ENCODE data around the gene ACO1.

Gene ACO1

GRCh38 chr9:32424616-32425015 lies 40.2 kb downstream of the ACO1 start:
- DNase-seq: no peak

GRCh38 chr9:32426278-32426939 lies 42.0 kb downstream of the ACO1 start:
- DNase-seq: no peak

GRCh38 chr9:32427111-32427873 lies 42.8 kb downstream of the ACO1 start:
- DNase-seq: no peak

GRCh38 chr9:32430720-32431119 lies 46.3 kb downstream of the ACO1 start:
- DNase-seq: no peak

- no peak for DNase-seq
Observed at GRCh38 chr9:32431196-32431595, 46.8 kb downstream of the ACO1 start.

GRCh38 chr9:32431940-32432555 lies 47.6 kb downstream of the ACO1 start:
- peak; percentile 52 for DNase-seq

GRCh38 chr9:32434892-32435291 lies 50.4 kb downstream of the ACO1 start:
- no peak for DNase-seq

GRCh38 chr9:32441678-32442077 lies 57.2 kb downstream of the ACO1 start:
- no peak for DNase-seq

GRCh38 chr9:32442433-32442832 lies 58.0 kb downstream of the ACO1 start:
- DNase-seq: no peak

GRCh38 chr9:32449969-32450368 lies 65.5 kb downstream of the ACO1 start:
- no peak for DNase-seq

- DNase-seq: no peak
Observed at GRCh38 chr9:32454280-32454679, 69.8 kb downstream of the ACO1 start.

- no peak for DNase-seq
Observed at GRCh38 chr9:32455738-32456137, 71.3 kb downstream of the ACO1 start.

GRCh38 chr9:32456564-32456963 lies 72.1 kb downstream of the ACO1 start:
- no peak for DNase-seq

- DNase-seq: no peak
Observed at GRCh38 chr9:32463500-32464293, 79.3 kb downstream of the ACO1 start.

- no peak for DNase-seq
Observed at GRCh38 chr9:32468740-32469139, 84.3 kb downstream of the ACO1 start.

- DNase-seq: no peak
Observed at GRCh38 chr9:32472344-32472743, 87.9 kb downstream of the ACO1 start.

- no peak for DNase-seq
Observed at GRCh38 chr9:32483343-32483742, 98.9 kb downstream of the ACO1 start.

GRCh38 chr9:32486839-32487562 lies 102.6 kb downstream of the ACO1 start:
- no peak for DNase-seq

GRCh38 chr9:32487981-32488380 lies 103.5 kb downstream of the ACO1 start:
- DNase-seq: no peak

- no peak for DNase-seq
Observed at GRCh38 chr9:32490601-32491000, 106.2 kb downstream of the ACO1 start.

GRCh38 chr9:32497921-32498320 lies 113.5 kb downstream of the ACO1 start:
- no peak for DNase-seq

- DNase-seq: no peak
Observed at GRCh38 chr9:32500768-32501167, 116.3 kb downstream of the ACO1 start.

- no peak for DNase-seq
Observed at GRCh38 chr9:32501868-32502267, 117.4 kb downstream of the ACO1 start.

All from right hindlimb (tissue), 1 donor.